K562 (cell line): ENCODE measurements around the gene ZNF502. TPM values are rescaled to one million over a fixed set of nuclear protein-coding genes. Genes with fewer than 3 reads are reported as not detected.

Source experiments
- DEAF1 ChIP-seq: fragments of 450-650 bp; formaldehyde crosslinking; IDR thresholded peaks from 2 replicates; pipeline ENCODE4 v1.4.0; 2020; ENCODE audit warnings: mild to moderate bottlenecking, moderate library complexity
- ELF4 ChIP-seq: fragments of 450-650 bp; formaldehyde crosslinking; IDR thresholded peaks from 2 replicates; pipeline ENCODE4 v1.4.0; 2022; ENCODE audit warnings: missing genetic modification characterization
- FOXP4 ChIP-seq: sonication (generic); formaldehyde crosslinking; IDR thresholded peaks from 2 replicates; pipeline ENCODE4 v1.8.0; 2022; ENCODE audit warnings: mild to moderate bottlenecking, missing genetic modification reagents, borderline replicate concordance
- KLF13 ChIP-seq: fragments of 450-650 bp; IDR thresholded peaks from 2 replicates; pipeline ENCODE4 v1.6.1; 2016; ENCODE audit warnings: missing genetic modification characterization, low read depth, mild to moderate bottlenecking, missing compliant biosample characterization, moderate library complexity, borderline replicate concordance
- NR2C2 ChIP-seq, 2 experiments: fragments of 200-800 bp in 1 of 2; sonication (Bioruptor generic) in 1 of 2; sonication (generic) in 1 of 2; formaldehyde crosslinking in 1 of 2; IDR thresholded peaks; 2 replicates each; pipeline versions ENCODE4 v1.6.1 to v1.8.0; 2016 to 2022; ENCODE audit warnings: mild to moderate bottlenecking in 1 of 2, missing compliant biosample characterization in 1 of 2, missing genetic modification characterization in 1 of 2, missing genetic modification reagents in 1 of 2
- PKNOX1 ChIP-seq: fragments of 450-650 bp; IDR thresholded peaks from 2 replicates; pipeline ENCODE4 v1.6.1; 2016
- SIX5 ChIP-seq, 2 experiments: IDR thresholded peaks; 2 replicates each; pipeline ENCODE4 v1.6.1; 2011; ENCODE audit warnings: low read length in 2 of 2, borderline replicate concordance in 1 of 2, low read depth in 1 of 2, mild to moderate bottlenecking in 1 of 2, moderate library complexity in 1 of 2; ENCODE audit not compliant: insufficient read depth in 1 of 2
- SMARCA4 ChIP-seq: fragments of 450-650 bp; IDR thresholded peaks from 2 replicates; pipeline ENCODE4 v1.6.1; 2016
- THRB ChIP-seq: fragments of 450-650 bp; formaldehyde crosslinking; conservative IDR thresholded peaks from 2 replicates; pipeline ENCODE4 v1.4.0; 2022; ENCODE audit warnings: mild to moderate bottlenecking, missing genetic modification characterization
- TSHZ1 ChIP-seq: fragments of 250-450 bp; sonication (Bioruptor Pico); IDR thresholded peaks from 2 replicates; pipeline ENCODE4 v1.4.0; 2020; ENCODE audit warnings: mild to moderate bottlenecking, moderate library complexity
- ZFP36 ChIP-seq: fragments of 150-350 bp; IDR thresholded peaks from 2 replicates; pipeline ENCODE4 v1.6.1; 2018; ENCODE audit warnings: low read length, low read depth; ENCODE audit not compliant: partially characterized antibody
- ZNF398 ChIP-seq: fragments of 250-450 bp; sonication (Bioruptor Pico); IDR thresholded peaks from 2 replicates; pipeline ENCODE4 v1.8.0; 2021; ENCODE audit warnings: moderate library complexity, mild to moderate bottlenecking, inconsistent platforms
- polyA plus RNA-seq, 8 experiments: library from polyadenylated mRNA; depleted of rRNA in 4 of 8; stranded (reverse) in 5 of 8; unstranded in 3 of 8; fragments of >200 nt; fragmentation: Nextera tagmentation in 2 of 8; fragmentation: Illumina TruSeq in 1 of 8; extraction: Ambion mirVana in 2 of 8; extraction: Trizol in 1 of 8; gene quantifications; 2 replicates each; pipeline versions ENCODE4 v1.2.1 to v1.2.3, GENCODE V29; 2011 to 2014; ENCODE audit warnings: inconsistent platforms in 1 of 8, missing spikeins in 1 of 8
- total RNA-seq, 7 experiments: library from RNA; depleted of rRNA in 6 of 7; stranded (reverse); fragments of >200 nt in 6 of 7; fragmentation: Illumina TruSeq in 2 of 7; extraction: Trizol in 2 of 7; gene quantifications; 2 replicates each; pipeline versions ENCODE4 v1.2.1 to v1.2.3, GENCODE V29; 2011 to 2021; ENCODE audit warnings: low replicate concordance in 1 of 7

Gene ZNF502
- total and polyA plus RNA-seq, 9 of the 15 experiments (the other 6 are each of a cell fraction or from before 2014, with no cell fraction given), result 0.38 to 0.98 (median 0.67) TPM

GRCh38 chr3:44761424-44762169, 49.1 kb downstream of the ZNF502 start, which contains the start of the genes KIAA1143 and KIF15 (continued):
- TF ChIP-seq NR2C2 (CRISPR knock-in tag; IDR thresholded peaks at IDR 0.05) (peak; percentile 52; the same call in 1 of the 2 replicates), NR2C2 (tag; IDR thresholded peaks at IDR 0.05) (peak; percentile 79), THRB (CRISPR knock-in tag) (no peak), FOXP4 (CRISPR knock-in tag) (0 out of 2 replicates have a peak, but pooled peaks have one; percentile 14), ELF4 (no peak; the same call in 1 of the 2 replicates), SMARCA4 (no peak; the same call in none of the 2 replicates), TSHZ1 (no peak), KLF13 (tag) (peak; percentile 94), DEAF1 (CRISPR knock-in tag) (no peak), ZNF398 (no peak), ZFP36 (no peak), PKNOX1 (peak; percentile 89), SIX5 (IDR thresholded peaks at IDR 0.05; ENCODE audit: borderline replicate concordance in 1 of 2, insufficient read depth in 1 of 2, low read depth in 1 of 2, low read length in 2 of 2) (peak; percentile 63 to 78; a peak in 3 of 4 replicates)
